Gastroesophageal sphincter (tissue), 3 donors: ENCODE data around the gene AGBL1.

Experiments used
- CTCF ChIP-seq, 4 experiments: fragments of 200-600 bp in 2 of 4; fragments of 450-650 bp in 2 of 4; sonication (generic) in 1 of 4; IDR thresholded peaks; one replicate each; pipeline ENCODE4 v1.5.1; 2017 to 2019; ENCODE audit warnings: antibody characterized with exemption in 4 of 4, mild to moderate bottlenecking in 2 of 4, moderate library complexity in 2 of 4
- EP300 ChIP-seq: sonication (generic); formaldehyde crosslinking; IDR thresholded peaks from one replicate; pipeline ENCODE4 v1.6.1; 2017; ENCODE audit warnings: antibody characterized with exemption, mild to moderate bottlenecking
- POLR2A ChIP-seq, 2 donors: fragments of 450-650 bp; IDR thresholded peaks; one replicate each; pipeline ENCODE4 v1.6.1; 2017; ENCODE audit warnings: antibody characterized with exemption in 2 of 2, mild to moderate bottlenecking in 2 of 2, moderate library complexity in 1 of 2

- no peak for TF ChIP-seq CTCF (IDR thresholded peaks at IDR 0.05)
- TF ChIP-seq POLR2A (IDR thresholded peaks at IDR 0.05) = no peak
- no peak for TF ChIP-seq EP300
These were observed 83.0 kb downstream of the AGBL1 start for GRCh38 chr15:86162641-86163040.
